HepG2 (cell line): Measurements from ENCODE around the gene IQGAP2. TPM values are rescaled to one million over a fixed set of nuclear protein-coding genes. Genes with fewer than 3 reads are reported as not detected.

Experiments used
- ARNT ChIP-seq: fragments of 450-650 bp; IDR thresholded peaks from 2 replicates; pipeline ENCODE4 v1.6.1; 2017
- ATRX ChIP-seq: sonication (generic); formaldehyde crosslinking; IDR thresholded peaks from 2 replicates; pipeline ENCODE4 v1.4.0; 2020; ENCODE audit warnings: missing genetic modification reagents, borderline replicate concordance
- FOXP1 ChIP-seq, 2 experiments: fragments of 450-650 bp in 1 of 2; IDR thresholded peaks; 2 replicates each; pipeline ENCODE4 v1.6.1; 2017 to 2018; ENCODE audit warnings: antibody characterized with exemption in 1 of 2
- HNRNPK ChIP-seq: fragments of 200-400 bp; formaldehyde crosslinking; IDR thresholded peaks from 2 replicates; pipeline ENCODE4 v1.6.1; 2018; ENCODE audit warnings: low read length, low read depth, moderate library complexity, mild to moderate bottlenecking; ENCODE audit not compliant: poor library complexity, severe bottlenecking
- MIXL1 ChIP-seq: IDR thresholded peaks from 2 replicates; pipeline ENCODE4 v1.6.1; 2016
- MLLT10 ChIP-seq: sonication (generic); formaldehyde crosslinking; IDR thresholded peaks from 2 replicates; pipeline ENCODE4 v1.4.0; 2020; ENCODE audit warnings: missing genetic modification reagents
- MLX ChIP-seq: IDR thresholded peaks from 2 replicates; pipeline ENCODE4 v1.6.1; 2016
- NAIF1 ChIP-seq: sonication (generic); formaldehyde crosslinking; IDR thresholded peaks from 2 replicates; pipeline ENCODE4 v1.5.0; 2020; ENCODE audit warnings: mild to moderate bottlenecking, missing genetic modification reagents, borderline replicate concordance
- SMARCC2 ChIP-seq: fragments of 450-650 bp; IDR thresholded peaks from 2 replicates; pipeline ENCODE4 v1.6.1; 2017; ENCODE audit warnings: antibody characterized with exemption, mild to moderate bottlenecking
- SP1 ChIP-seq, 2 experiments: fragments of 450-650 bp in 1 of 2; sonication (generic) in 1 of 2; formaldehyde crosslinking in 1 of 2; IDR thresholded peaks; 2 replicates each; pipeline versions ENCODE4 v1.4.0 to v1.6.1; 2016 to 2020; ENCODE audit warnings: missing genetic modification reagents in 1 of 2
- SRF ChIP-seq: IDR thresholded peaks from 2 replicates; pipeline ENCODE4 v1.6.1; 2011; ENCODE audit warnings: mild to moderate bottlenecking, low read depth, low read length, moderate library complexity
- TCF12 ChIP-seq, 2 experiments: fragments of 450-650 bp in 1 of 2; sonication (generic) in 1 of 2; formaldehyde crosslinking in 1 of 2; IDR thresholded peaks; 2 replicates each; pipeline versions ENCODE4 v1.6.1 to v1.8.0; 2017 to 2022; ENCODE audit warnings: antibody characterized with exemption in 1 of 2, mild to moderate bottlenecking in 1 of 2, missing genetic modification reagents in 1 of 2, moderate library complexity in 1 of 2
- TFDP1 ChIP-seq: IDR thresholded peaks from 2 replicates; pipeline ENCODE4 v1.6.1; 2016; ENCODE audit warnings: missing compliant biosample characterization, missing genetic modification reagents, borderline replicate concordance
- ZBTB25 ChIP-seq: IDR thresholded peaks from 2 replicates; pipeline ENCODE4 v1.6.1; 2018; ENCODE audit warnings: missing genetic modification reagents
- ZBTB39 ChIP-seq: sonication (generic); formaldehyde crosslinking; IDR thresholded peaks from 2 replicates; pipeline ENCODE4 v1.5.0; 2020; ENCODE audit warnings: missing genetic modification reagents
- ZEB1 ChIP-seq: IDR thresholded peaks from 2 replicates; pipeline ENCODE4 v1.6.1; 2012; ENCODE audit warnings: mild to moderate bottlenecking, low read depth, inconsistent platforms; ENCODE audit not compliant: insufficient replicate concordance
- ZFP62 ChIP-seq: sonication (generic); formaldehyde crosslinking; IDR thresholded peaks from 2 replicates; pipeline ENCODE4 v1.4.0; 2020; ENCODE audit warnings: missing genetic modification reagents
- ZFX ChIP-seq: sonication (generic); formaldehyde crosslinking; IDR thresholded peaks from 2 replicates; pipeline ENCODE4 v1.4.0; 2020; ENCODE audit warnings: mild to moderate bottlenecking, low read depth, missing genetic modification reagents, moderate library complexity
- ZNF180 ChIP-seq: sonication (generic); formaldehyde crosslinking; IDR thresholded peaks from 2 replicates; pipeline ENCODE4 v1.4.0; 2020; ENCODE audit warnings: low read depth, missing genetic modification reagents, borderline replicate concordance
- ZNF512 ChIP-seq: sonication (generic); formaldehyde crosslinking; IDR thresholded peaks from 2 replicates; pipeline ENCODE4 v1.4.0; 2020; ENCODE audit warnings: mild to moderate bottlenecking, missing genetic modification reagents
- ZNF562 ChIP-seq: sonication (generic); formaldehyde crosslinking; IDR thresholded peaks from 2 replicates; pipeline ENCODE4 v1.8.0; 2022; ENCODE audit warnings: missing genetic modification reagents, borderline replicate concordance
- ZNF660 ChIP-seq: sonication (generic); formaldehyde crosslinking; IDR thresholded peaks from 2 replicates; pipeline ENCODE4 v1.5.1; 2020; ENCODE audit warnings: mild to moderate bottlenecking, low read depth, missing genetic modification reagents, borderline replicate concordance
- ZNF788 ChIP-seq: sonication (generic); formaldehyde crosslinking; IDR thresholded peaks from 2 replicates; pipeline ENCODE4 v1.5.0; 2020; ENCODE audit warnings: mild to moderate bottlenecking, missing genetic modification reagents, borderline replicate concordance
- polyA plus RNA-seq, 8 experiments: library from polyadenylated mRNA; depleted of rRNA in 3 of 8; stranded (reverse) in 7 of 8; unstranded in 1 of 8; fragments of >200 nt; fragmentation: Illumina TruSeq in 4 of 8; extraction: Trizol in 4 of 8; gene quantifications; 2 replicates each; pipeline versions ENCODE4 v1.2.1 to v1.2.3, GENCODE V29; 2011 to 2016; ENCODE audit warnings: low read depth in 4 of 8, missing spikeins in 1 of 8, mixed read lengths in 1 of 8; ENCODE audit not compliant: insufficient read depth in 1 of 8
- total RNA-seq, 5 experiments: library from RNA; depleted of rRNA; stranded (reverse); fragments of >200 nt; fragmentation: Illumina TruSeq; extraction: Trizol; gene quantifications; 2 replicates each; pipeline ENCODE4 v1.2.3, GENCODE V29; 2016; ENCODE audit warnings: low read depth in 1 of 5

Gene IQGAP2
- total and polyA plus RNA-seq, 2 of the 13 experiments (the other 11 are each of a cell fraction or from before 2014, with no cell fraction given) = 35.2 to 83.3 TPM

- no peak for TF ChIP-seq ATRX (CRISPR knock-in tag)
- no peak for TF ChIP-seq TFDP1 (CRISPR knock-in tag)
- TF ChIP-seq MLX (CRISPR knock-in tag) = no peak; the same call in 1 of the 2 replicates
- TF ChIP-seq TCF12 (IDR thresholded peaks at IDR 0.05) = no peak
- no peak for TF ChIP-seq TCF12 (CRISPR knock-in tag; IDR thresholded peaks at IDR 0.05)
- no peak for TF ChIP-seq SMARCC2
- TF ChIP-seq MIXL1 (CRISPR knock-in tag) = no peak
- TF ChIP-seq MLLT10 (CRISPR knock-in tag) = no peak
- no peak for TF ChIP-seq SP1 (IDR thresholded peaks at IDR 0.05)
- no peak for TF ChIP-seq SP1 (CRISPR knock-in tag; IDR thresholded peaks at IDR 0.05)
- TF ChIP-seq ZFP62 = no peak
- TF ChIP-seq ZNF788 = no peak
- TF ChIP-seq ZBTB25 (CRISPR knock-in tag) = no peak
- no peak for TF ChIP-seq ZEB1
- TF ChIP-seq ZNF660 (CRISPR knock-in tag) = no peak
- TF ChIP-seq ZBTB39 = no peak
- no peak for TF ChIP-seq ZNF512 (CRISPR knock-in tag)
- no peak for TF ChIP-seq ARNT
- TF ChIP-seq FOXP1 (IDR thresholded peaks at IDR 0.05) = no peak
- no peak for TF ChIP-seq FOXP1 (CRISPR knock-in tag; IDR thresholded peaks at IDR 0.05)
- no peak for TF ChIP-seq SRF
- no peak for TF ChIP-seq ZNF562 (CRISPR knock-in tag)
- no peak for TF ChIP-seq HNRNPK
- peak; percentile 65 for TF ChIP-seq ZFX (CRISPR knock-in tag)
- no peak for TF ChIP-seq NAIF1 (CRISPR knock-in tag)
- no peak for TF ChIP-seq ZNF180
These were observed 352.9 kb downstream of the IQGAP2 start (continued) for GRCh38 chr5:76755779-76756637.
